Measurements from ENCODE around the gene ARMH3. TPM values are rescaled to one million over a fixed set of nuclear protein-coding genes. Genes with fewer than 3 reads are reported as not detected.

ARMH3 gene
- total RNA-seq, 1 experiment from 2014 or later: 30.6 TPM

DNA sequence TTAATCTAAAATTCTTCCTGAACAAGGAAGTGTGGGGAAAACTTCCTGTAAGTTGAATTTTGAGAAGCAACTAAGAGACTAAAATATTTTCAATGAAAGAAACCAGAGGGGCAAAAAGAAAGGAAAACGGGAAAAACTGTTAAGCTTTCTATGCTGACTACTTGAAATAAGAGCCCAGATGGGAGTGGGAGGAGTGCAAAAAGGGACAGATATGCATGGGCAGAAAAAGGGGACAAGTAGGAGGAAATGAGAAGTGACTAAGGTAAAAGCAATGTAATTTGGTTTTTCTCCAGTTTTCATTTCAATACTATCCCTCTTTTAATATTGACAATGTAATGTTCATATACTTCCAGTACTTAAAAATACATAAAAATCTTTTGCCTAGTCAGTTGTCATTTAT, 248.8 kb downstream of the ARMH3 start:
- H3K4me1 ChIP-seq (ENCODE audit: control insufficient read depth, insufficient read depth, low read length): no peaks in the 10 kb centered on the region
- no peak overlapping the region for H3K4me3 ChIP-seq (ENCODE audit: low read depth in 2 of 2, low read length in 2 of 2)
- TF ChIP-seq TCF7L2 (IDR thresholded peaks at IDR 0.05; ENCODE audit: low read depth, low read length) (no peak), POLR2AphosphoS5 (IDR thresholded peaks at IDR 0.05; ENCODE audit: low read depth, low read length) (no peak), SIN3A (IDR thresholded peaks at IDR 0.05; ENCODE audit: borderline replicate concordance, insufficient read depth, low read depth, low read length) (no peak), CTCF (IDR thresholded peaks at IDR 0.05) (no peak)
- TF ChIP-seq, protein P1, sequence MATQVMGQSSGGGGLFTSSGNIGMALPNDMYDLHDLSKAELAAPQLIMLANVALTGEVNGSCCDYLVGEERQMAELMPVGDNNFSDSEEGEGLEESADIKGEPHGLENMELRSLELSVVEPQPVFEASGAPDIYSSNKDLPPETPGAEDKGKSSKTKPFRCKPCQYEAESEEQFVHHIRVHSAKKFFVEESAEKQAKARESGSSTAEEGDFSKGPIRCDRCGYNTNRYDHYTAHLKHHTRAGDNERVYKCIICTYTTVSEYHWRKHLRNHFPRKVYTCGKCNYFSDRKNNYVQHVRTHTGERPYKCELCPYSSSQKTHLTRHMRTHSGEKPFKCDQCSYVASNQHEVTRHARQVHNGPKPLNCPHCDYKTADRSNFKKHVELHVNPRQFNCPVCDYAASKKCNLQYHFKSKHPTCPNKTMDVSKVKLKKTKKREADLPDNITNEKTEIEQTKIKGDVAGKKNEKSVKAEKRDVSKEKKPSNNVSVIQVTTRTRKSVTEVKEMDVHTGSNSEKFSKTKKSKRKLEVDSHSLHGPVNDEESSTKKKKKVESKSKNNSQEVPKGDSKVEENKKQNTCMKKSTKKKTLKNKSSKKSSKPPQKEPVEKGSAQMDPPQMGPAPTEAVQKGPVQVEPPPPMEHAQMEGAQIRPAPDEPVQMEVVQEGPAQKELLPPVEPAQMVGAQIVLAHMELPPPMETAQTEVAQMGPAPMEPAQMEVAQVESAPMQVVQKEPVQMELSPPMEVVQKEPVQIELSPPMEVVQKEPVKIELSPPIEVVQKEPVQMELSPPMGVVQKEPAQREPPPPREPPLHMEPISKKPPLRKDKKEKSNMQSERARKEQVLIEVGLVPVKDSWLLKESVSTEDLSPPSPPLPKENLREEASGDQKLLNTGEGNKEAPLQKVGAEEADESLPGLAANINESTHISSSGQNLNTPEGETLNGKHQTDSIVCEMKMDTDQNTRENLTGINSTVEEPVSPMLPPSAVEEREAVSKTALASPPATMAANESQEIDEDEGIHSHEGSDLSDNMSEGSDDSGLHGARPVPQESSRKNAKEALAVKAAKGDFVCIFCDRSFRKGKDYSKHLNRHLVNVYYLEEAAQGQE (IDR thresholded peaks at IDR 0.05; ENCODE audit: insufficient read depth in 1 of 2, low read depth in 2 of 2, low read length in 1 of 2): no peak
- BruUV-seq (replicated peaks): no TSS peak
- peaks cover 52% of the 10 kb centered on the region for H3K36me3 ChIP-seq (ENCODE audit: control insufficient read depth, insufficient read depth, low read length)
- ATAC-seq: no peak
- no peaks in the 10 kb centered on the region for H3K27me3 ChIP-seq (ENCODE audit: control insufficient read depth, insufficient read depth, low read length)
- no peaks in the 10 kb centered on the region for H3K9me3 ChIP-seq (ENCODE audit: control insufficient read depth, insufficient read depth, low read depth, low read length)
- DNase-seq (ENCODE audit: low read depth, low spot score): no peak
- H3K27ac ChIP-seq (ENCODE audit: low read length): no peak overlapping the region
- CTCF ChIA-PET: no interaction called here
- POLR2A ChIA-PET: no interaction called here
- intact Hi-C loops (cut with micrococcal nuclease; ENCODE audit: unreplicated experiment) (no loop called here), in situ Hi-C loops (cut with HindIII; ENCODE audit: low pct_unique_long_range_greater_than_20kb, low sequenced_read_pairs) (no loop called here)

- BruUV-seq (replicated peaks): no TSS peak
- in situ Hi-C loops (cut with HindIII; ENCODE audit: low pct_unique_long_range_greater_than_20kb, low sequenced_read_pairs) (no loop called here), intact Hi-C loops (cut with micrococcal nuclease; ENCODE audit: unreplicated experiment) (no loop called here)
- Histone ChIP-seq H3K36me3 (ENCODE audit: control insufficient read depth, insufficient read depth, low read length) (peaks cover 54% of the 10 kb centered on the region), H3K27ac (ENCODE audit: low read length) (no peak overlapping the region), H3K4me1 (ENCODE audit: control insufficient read depth, insufficient read depth, low read length) (no peaks in the 10 kb centered on the region), H3K9me3 (ENCODE audit: control insufficient read depth, insufficient read depth, low read depth, low read length) (no peaks in the 10 kb centered on the region), H3K4me3 (ENCODE audit: low read depth in 2 of 2, low read length in 2 of 2) (no peak overlapping the region), H3K27me3 (ENCODE audit: control insufficient read depth, insufficient read depth, low read length) (no peaks in the 10 kb centered on the region)
- CTCF ChIA-PET: interaction anchor here (0.7 kb wide), 1 partner anchor 13 kb away, joined by 5 read pairs; no protein-coding TSS in a partner anchor
- TF ChIP-seq POLR2AphosphoS5 (IDR thresholded peaks at IDR 0.05; ENCODE audit: low read depth, low read length): no peak
- TF ChIP-seq, protein P1 (IDR thresholded peaks at IDR 0.05; ENCODE audit: insufficient read depth in 1 of 2, low read depth in 2 of 2, low read length in 1 of 2): no peak
- TF ChIP-seq CTCF (IDR thresholded peaks at IDR 0.05): no peak
- ATAC-seq (no peak), DNase-seq (ENCODE audit: low read depth, low spot score) (no peak)
- POLR2A ChIA-PET: interaction anchor here (0.9 kb wide), 1 partner anchor 48 kb away, joined by 11 read pairs; no protein-coding TSS in a partner anchor
These were observed 252.5 kb downstream of the ARMH3 start for GRCh38 chr10:101803511-101803910.

Data from Panc1 (cell line).